Parathyroid adenoma (tissue), 2 donors: Measurements from ENCODE around the gene SLAMF1.
A peak's percentile ranks its signal among the peaks of the same experiment; 100 is the strongest.

Source experiments
- H2AFZ ChIP-seq: fragments of 300-600 bp; sonication (generic); one replicate; pipeline ENCODE4 v1.7.0; 2017; ENCODE audit warnings: antibody characterized with exemption, mild to moderate bottlenecking
- H3K27ac ChIP-seq: fragments of 300-600 bp; sonication (generic); one replicate; pipeline ENCODE4 v1.7.0; 2017
- H3K27me3 ChIP-seq: fragments of 300-600 bp; sonication (generic); one replicate; pipeline ENCODE4 v1.7.0; 2017; ENCODE audit warnings: low read length; ENCODE audit not compliant: control insufficient read depth, insufficient read depth
- H3K36me3 ChIP-seq: fragments of 300-600 bp; sonication (generic); one replicate; pipeline ENCODE4 v1.7.0; 2017; ENCODE audit warnings: low read length; ENCODE audit not compliant: control insufficient read depth, insufficient read depth
- H3K4me1 ChIP-seq: fragments of 300-600 bp; sonication (generic); one replicate; pipeline ENCODE4 v1.7.0; 2017; ENCODE audit warnings: control low read depth
- H3K4me2 ChIP-seq: fragments of 300-600 bp; sonication (generic); one replicate; pipeline ENCODE4 v1.7.0; 2017; ENCODE audit warnings: low read length
- H3K4me3 ChIP-seq: fragments of 300-600 bp; sonication (generic); one replicate; pipeline ENCODE4 v1.7.0; 2017; ENCODE audit warnings: low read depth, low read length
- H3K79me2 ChIP-seq: fragments of 300-600 bp; sonication (generic); one replicate; pipeline ENCODE4 v1.7.0; 2017; ENCODE audit warnings: control low read depth
- H3K9ac ChIP-seq: fragments of 300-600 bp; sonication (generic); one replicate; pipeline ENCODE4 v1.7.0; 2017; ENCODE audit warnings: mild to moderate bottlenecking
- H3K9me3 ChIP-seq: fragments of 300-600 bp; sonication (generic); one replicate; pipeline ENCODE4 v1.7.0; 2017; ENCODE audit warnings: low read length; ENCODE audit not compliant: control insufficient read depth
- TF ChIP-seq, protein P1 (sequence below): fragments of 300-600 bp; sonication (generic); IDR thresholded peaks from one replicate; pipeline ENCODE4 v1.7.0; 2017; ENCODE audit warnings: antibody characterized with exemption, mild to moderate bottlenecking
- donor health status: primary hyperparathyroidism.

Gene SLAMF1

DNA sequence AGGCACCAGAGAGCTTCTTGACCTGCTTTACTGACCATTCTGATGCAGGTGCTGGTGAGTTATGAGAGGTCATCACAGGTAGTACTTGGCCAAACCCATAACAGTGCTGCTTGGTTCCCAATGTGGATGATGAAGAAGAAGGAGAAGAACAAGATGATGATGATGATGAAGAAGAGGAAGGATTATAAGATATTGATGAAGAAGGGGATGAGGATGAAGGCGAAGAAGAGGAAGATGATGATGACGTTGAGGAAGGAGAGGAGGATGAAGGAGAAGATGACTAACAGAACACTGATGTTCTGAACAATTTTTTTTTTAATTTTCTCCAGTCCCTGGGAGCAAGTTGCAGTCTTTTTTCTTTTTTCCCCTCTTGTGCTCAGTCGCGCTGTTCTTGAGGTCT, 23.9 kb upstream of the SLAMF1 start:
- H3K79me2 ChIP-seq = no peaks in the 10 kb centered on the region
- no peak overlapping the region for H3K4me2 ChIP-seq
- no peak overlapping the region for H3K27ac ChIP-seq
- H3K36me3 ChIP-seq = no peaks in the 10 kb centered on the region
- no peaks in the 10 kb centered on the region for H3K4me1 ChIP-seq
- no peak overlapping the region for H3K9ac ChIP-seq
- no peaks in the 10 kb centered on the region for H3K9me3 ChIP-seq
- TF ChIP-seq, protein P1, sequence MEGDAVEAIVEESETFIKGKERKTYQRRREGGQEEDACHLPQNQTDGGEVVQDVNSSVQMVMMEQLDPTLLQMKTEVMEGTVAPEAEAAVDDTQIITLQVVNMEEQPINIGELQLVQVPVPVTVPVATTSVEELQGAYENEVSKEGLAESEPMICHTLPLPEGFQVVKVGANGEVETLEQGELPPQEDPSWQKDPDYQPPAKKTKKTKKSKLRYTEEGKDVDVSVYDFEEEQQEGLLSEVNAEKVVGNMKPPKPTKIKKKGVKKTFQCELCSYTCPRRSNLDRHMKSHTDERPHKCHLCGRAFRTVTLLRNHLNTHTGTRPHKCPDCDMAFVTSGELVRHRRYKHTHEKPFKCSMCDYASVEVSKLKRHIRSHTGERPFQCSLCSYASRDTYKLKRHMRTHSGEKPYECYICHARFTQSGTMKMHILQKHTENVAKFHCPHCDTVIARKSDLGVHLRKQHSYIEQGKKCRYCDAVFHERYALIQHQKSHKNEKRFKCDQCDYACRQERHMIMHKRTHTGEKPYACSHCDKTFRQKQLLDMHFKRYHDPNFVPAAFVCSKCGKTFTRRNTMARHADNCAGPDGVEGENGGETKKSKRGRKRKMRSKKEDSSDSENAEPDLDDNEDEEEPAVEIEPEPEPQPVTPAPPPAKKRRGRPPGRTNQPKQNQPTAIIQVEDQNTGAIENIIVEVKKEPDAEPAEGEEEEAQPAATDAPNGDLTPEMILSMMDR = no peak
- H2AFZ ChIP-seq = no peak overlapping the region
- no peaks in the 10 kb centered on the region for H3K27me3 ChIP-seq
- H3K4me3 ChIP-seq = no peak overlapping the region

DNA sequence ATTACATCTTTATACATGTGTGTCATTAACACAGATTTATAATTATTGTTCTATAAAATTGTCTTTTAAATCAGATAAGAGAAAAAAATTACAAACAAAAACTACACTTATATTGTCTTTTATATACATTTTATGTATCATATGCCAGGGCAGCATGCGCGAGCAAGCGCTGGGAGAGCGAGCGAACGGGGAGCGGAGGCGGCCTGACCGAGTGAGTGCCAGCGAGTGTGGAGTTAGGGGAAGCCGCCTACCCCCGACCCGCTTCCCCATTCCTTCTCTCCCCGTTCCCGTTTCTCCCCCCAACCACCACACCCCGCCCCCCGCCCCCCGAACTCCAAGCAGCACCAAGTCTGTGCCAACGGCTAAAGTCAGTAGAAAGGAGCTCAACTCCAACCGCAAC, 23.0 kb upstream of the SLAMF1 start:
- TF ChIP-seq, protein P1 = no peak
- Histone ChIP-seq H3K79me2 (no peaks in the 10 kb centered on the region), H3K4me3 (no peak overlapping the region), H3K27ac (no peak overlapping the region), H3K9me3 (no peaks in the 10 kb centered on the region), H3K9ac (no peak overlapping the region), H3K27me3 (no peaks in the 10 kb centered on the region), H2AFZ (no peak overlapping the region), H3K4me1 (no peaks in the 10 kb centered on the region), H3K36me3 (no peaks in the 10 kb centered on the region), H3K4me2 (no peak overlapping the region)

DNA sequence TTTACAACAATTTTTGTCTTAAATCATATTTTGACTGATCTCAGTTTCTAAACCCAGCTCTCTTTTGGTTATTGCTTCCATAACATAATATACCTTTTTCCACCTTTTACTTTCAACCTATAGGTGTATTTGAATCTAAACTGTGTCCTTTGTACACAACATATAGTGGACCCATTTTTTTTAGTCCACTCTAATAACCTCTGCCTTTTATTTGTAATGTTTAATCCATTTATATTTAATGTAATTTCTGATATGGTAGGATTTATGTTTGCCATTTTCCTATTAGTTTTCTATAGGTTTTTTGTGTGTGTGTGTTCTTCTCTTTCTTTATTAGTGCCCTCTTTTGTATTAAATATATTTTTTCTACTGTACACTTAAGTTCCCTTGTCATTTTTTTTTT, 22.4 kb upstream of the SLAMF1 start:
- Histone ChIP-seq H3K27me3 (no peaks in the 10 kb centered on the region), H2AFZ (no peak overlapping the region), H3K4me3 (no peak overlapping the region), H3K36me3 (no peaks in the 10 kb centered on the region), H3K4me2 (no peak overlapping the region), H3K9ac (no peak overlapping the region), H3K4me1 (no peaks in the 10 kb centered on the region), H3K79me2 (no peaks in the 10 kb centered on the region), H3K27ac (no peak overlapping the region), H3K9me3 (no peaks in the 10 kb centered on the region)
- TF ChIP-seq, protein P1 = no peak

DNA sequence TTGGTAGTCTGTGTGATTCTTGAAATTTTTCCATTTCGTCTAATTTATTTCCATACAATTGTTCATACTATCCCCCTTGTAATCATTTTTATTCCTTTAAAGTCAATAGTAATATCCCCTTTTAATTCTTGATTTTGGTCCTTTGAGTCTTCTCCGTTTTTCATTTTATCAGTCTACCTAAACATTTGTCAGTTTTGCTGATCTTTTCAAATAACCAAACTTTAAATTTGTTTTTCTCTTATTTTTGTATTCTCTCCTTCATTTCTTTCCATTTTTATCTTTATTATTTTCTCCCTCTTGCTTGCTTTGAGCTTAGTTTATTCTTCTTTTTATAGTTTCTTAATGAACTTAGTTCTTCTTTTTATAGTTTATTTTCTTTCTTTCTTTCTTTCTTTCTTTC, 21.1 kb upstream of the SLAMF1 start:
- Histone ChIP-seq H3K79me2 (no peaks in the 10 kb centered on the region), H3K4me3 (no peak overlapping the region), H3K36me3 (no peaks in the 10 kb centered on the region), H2AFZ (no peak overlapping the region), H3K9ac (no peak overlapping the region), H3K27ac (no peak overlapping the region), H3K4me2 (no peak overlapping the region), H3K4me1 (no peaks in the 10 kb centered on the region), H3K27me3 (no peaks in the 10 kb centered on the region), H3K9me3 (no peaks in the 10 kb centered on the region)
- TF ChIP-seq, protein P1 = no peak

DNA sequence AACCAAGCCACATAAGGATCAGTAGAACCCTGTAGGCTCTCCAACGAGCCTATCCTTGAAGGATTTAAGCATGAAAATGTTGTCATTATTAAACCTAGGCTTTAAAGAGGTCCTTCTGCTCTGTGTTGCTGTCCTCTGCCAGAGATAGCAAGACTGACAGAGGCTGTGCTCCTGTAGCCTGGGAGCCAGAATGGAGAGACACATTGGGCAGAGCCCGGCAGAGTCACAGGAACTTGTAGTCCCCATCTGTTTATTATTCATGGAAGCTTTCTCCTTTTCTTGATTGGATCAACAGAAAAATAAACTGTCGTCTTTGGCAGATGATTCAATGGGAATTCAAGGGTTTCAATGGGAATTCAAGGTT, 19.2 kb upstream of the SLAMF1 start:
- Histone ChIP-seq H3K9ac (no peak overlapping the region), H2AFZ (no peak overlapping the region), H3K4me1 (no peaks in the 10 kb centered on the region), H3K4me2 (no peak overlapping the region), H3K27me3 (no peaks in the 10 kb centered on the region), H3K27ac (peak overlapping the region; percentile 56), H3K79me2 (no peaks in the 10 kb centered on the region), H3K36me3 (no peaks in the 10 kb centered on the region), H3K4me3 (no peak overlapping the region), H3K9me3 (no peaks in the 10 kb centered on the region)
- TF ChIP-seq, protein P1 = no peak
